HG03139 (cell line): ENCODE measurements around the gene PPFIBP2.

Experiments used
- ATAC-seq: cut with Tn5 transposase; IDR thresholded peaks from one replicate; pipeline ENCODE4 v1.9.1; 2021; ENCODE audit not compliant: unreplicated experiment

The PPFIBP2 gene

GRCh38 chr11:7513234-7514098 is at the start of gene PPFIBP2:
Gene PPFIBP2, plus strand, starts transcription at chr11:7513999. Its CDS starts 35,477 bp downstream, at chr11:7549476.
- peak; percentile 59 for ATAC-seq

GRCh38 chr11:7467652-7468051 is 46.1 kb upstream of the PPFIBP2 start:
- ATAC-seq, result no peak

GRCh38 chr11:7469351-7469865 is 44.4 kb upstream of the PPFIBP2 start:
- no peak for ATAC-seq

- no peak for ATAC-seq
Observed at GRCh38 chr11:7471071-7471470, 42.7 kb upstream of the PPFIBP2 start.

- peak; percentile 82 for ATAC-seq
Observed at GRCh38 chr11:7473717-7474116, 40.1 kb upstream of the PPFIBP2 start.

GRCh38 chr11:7480113-7480512 is 33.7 kb upstream of the PPFIBP2 start:
- ATAC-seq, result no peak

GRCh38 chr11:7484131-7484530 is 29.7 kb upstream of the PPFIBP2 start:
- no peak for ATAC-seq

- no peak for ATAC-seq
Observed at GRCh38 chr11:7484645-7485044, 29.2 kb upstream of the PPFIBP2 start.

- no peak for ATAC-seq
Observed at GRCh38 chr11:7485186-7486097, 28.4 kb upstream of the PPFIBP2 start, which contains the start of gene OLFML1. Gene OLFML1, plus strand, starts transcription at chr11:7485506. Its CDS starts 370 bp downstream, at chr11:7485876.

GRCh38 chr11:7486098-7486780 is 27.6 kb upstream of the PPFIBP2 start:
- ATAC-seq, result no peak

GRCh38 chr11:7486781-7487140 is 27.0 kb upstream of the PPFIBP2 start:
- ATAC-seq, result no peak

GRCh38 chr11:7487360-7487759 is 26.4 kb upstream of the PPFIBP2 start:
- ATAC-seq, result no peak

GRCh38 chr11:7488681-7489080 is 25.1 kb upstream of the PPFIBP2 start:
- ATAC-seq, result no peak

- ATAC-seq, result no peak
Observed at GRCh38 chr11:7489376-7489775, 24.4 kb upstream of the PPFIBP2 start.

GRCh38 chr11:7490054-7490453 is 23.7 kb upstream of the PPFIBP2 start:
- ATAC-seq, result no peak

GRCh38 chr11:7490535-7490934 is 23.3 kb upstream of the PPFIBP2 start:
- no peak for ATAC-seq

- no peak for ATAC-seq
Observed at GRCh38 chr11:7492253-7492652, 21.5 kb upstream of the PPFIBP2 start.

GRCh38 chr11:7493670-7494069 is 20.1 kb upstream of the PPFIBP2 start:
- no peak for ATAC-seq

GRCh38 chr11:7494086-7494745 is 19.6 kb upstream of the PPFIBP2 start:
- ATAC-seq, result no peak

GRCh38 chr11:7495882-7496551 is 17.8 kb upstream of the PPFIBP2 start:
- ATAC-seq, result peak; percentile 77
